Stimulated activated CD8-positive, alpha-beta memory T cell treated with anti-CD3 and anti-CD28 coated beads, Interleukin-12 subunit alpha, Interleukin-12 subunit beta, amount 100 ng/mL, for 4 hours (primary cell): Measurements from ENCODE around the gene TIMP2.
"Not testable (repeated sequence)": the region's sequence is repeated elsewhere in the genome, so short reads cannot be mapped to it uniquely, and the experiment has no call there.

ENCODE experiments used
- DNase-seq: peaks from one replicate; pipeline ENCODE4 v3.0.0-alpha.2; 2020; ENCODE audit warnings: low read depth

The TIMP2 gene

DNA sequence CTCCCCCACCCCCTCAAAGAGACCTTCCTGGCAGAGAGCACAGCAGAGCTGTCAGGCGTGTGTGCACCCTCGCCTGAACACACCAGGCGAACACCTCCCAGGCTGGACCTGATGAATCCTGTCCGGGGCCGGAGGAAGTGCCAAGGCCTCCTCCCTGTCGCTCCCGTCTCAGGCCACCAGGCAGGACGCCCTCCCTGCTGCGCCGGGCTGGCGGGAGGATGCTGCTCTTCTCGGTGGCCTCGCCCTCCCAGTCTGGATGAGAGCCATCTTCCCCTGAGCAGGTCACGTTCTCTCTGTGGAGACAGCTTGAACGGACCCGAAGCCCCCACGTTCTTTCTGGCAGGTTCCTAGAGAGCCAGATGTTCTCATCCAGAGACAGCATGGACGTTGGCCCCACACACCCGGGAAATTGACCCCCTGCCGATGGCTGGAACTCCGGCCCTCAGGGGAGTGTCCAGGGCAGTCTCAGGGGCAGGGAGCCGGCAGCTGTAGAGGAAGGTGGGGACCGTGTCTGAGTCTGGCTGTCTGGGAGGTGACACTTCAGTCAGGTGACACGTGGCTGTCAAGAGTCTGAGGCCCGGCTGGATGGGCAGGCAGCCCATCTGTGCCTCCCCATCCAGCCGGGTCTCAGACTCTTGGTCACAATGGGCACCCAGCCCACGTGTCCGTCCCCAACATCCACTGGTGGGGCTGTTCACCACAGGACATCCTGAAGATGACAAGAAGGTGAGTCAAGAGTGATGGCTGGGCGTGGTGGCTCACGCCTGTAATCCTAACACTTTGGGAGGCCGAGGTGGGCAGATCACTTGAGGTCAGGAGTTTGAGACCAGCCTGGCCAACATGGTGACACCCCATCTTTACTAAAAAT, 5.0 kb upstream of the TIMP2 start:
- no peak for DNase-seq

DNA sequence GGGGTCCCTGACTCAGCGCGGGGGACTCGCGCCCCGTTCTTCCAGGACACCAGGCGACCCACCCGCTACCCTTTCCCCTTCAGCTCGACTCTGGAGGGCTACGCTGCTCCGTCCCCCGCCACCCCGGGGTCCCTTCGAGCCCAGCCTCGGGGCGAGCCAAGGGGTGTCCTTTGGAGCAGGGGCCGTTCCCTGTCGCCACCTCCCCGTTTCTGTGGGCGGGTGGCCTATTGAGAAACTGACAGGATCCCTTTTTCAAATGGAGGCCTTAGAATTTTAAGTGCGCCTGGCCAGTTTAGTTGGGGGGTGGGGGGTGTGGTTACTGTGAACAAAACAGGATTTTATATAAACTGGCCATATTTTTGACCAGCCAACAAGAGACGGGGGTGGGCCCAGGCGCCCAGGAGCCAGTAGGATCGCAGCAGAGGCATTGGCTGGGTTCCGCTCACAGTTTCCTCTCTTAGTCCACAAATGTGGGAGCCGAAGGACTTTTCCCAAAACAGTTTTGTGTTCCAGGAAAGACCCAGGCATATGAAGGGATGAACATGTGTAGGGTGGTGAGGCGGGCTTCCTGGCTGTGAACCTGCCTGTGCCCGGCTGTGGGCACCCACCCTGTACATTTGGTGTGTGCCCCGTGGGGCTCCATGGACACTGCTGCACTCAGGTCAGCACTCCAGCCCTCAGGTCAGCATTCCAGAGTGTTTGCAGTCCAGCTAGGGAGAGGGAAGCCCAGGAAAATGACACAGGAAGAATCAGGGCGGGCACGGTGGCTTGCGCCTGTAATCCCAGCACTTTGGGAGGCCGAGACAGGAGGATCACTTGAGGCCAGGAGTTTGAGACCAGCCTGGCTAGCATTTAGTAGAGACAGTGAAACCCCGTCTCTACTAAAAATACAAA, 722 bp upstream of the TIMP2 start:
- no peak for DNase-seq

DNA sequence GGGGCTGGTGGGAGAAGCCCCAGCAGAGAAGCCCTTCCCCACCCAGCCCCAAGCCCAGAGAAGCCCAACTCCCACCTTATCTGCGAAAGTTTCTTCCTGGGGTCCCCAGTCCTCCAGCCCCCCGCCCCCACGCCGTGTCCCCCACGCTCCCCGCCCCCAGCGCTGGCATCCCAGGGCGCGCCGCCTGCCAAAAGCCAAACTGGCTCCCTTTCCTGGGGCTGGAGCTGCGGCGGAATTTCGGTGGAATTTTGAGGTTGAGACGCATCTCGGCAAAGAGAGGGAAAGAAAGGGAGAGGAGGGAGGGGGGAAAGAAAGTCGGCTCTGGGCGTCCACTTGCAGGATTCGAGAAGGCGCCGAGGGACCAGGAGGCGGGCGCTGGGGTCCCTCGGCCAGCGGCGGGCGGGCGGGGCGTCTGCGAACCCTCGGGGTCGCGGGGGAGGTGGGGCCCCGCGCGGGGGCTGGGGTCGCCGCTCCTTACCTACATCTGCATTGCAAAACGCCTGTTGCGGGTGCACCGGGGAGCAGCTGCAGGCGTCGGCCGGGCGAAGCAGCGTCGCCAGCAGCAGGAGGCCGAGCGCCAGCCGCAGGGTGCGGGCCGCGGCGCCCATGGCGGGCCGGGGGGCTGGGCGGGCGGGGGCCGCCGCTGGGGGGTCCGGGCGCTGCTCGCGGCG, 571 bp downstream of the TIMP2 start:
- no peak for DNase-seq

DNA sequence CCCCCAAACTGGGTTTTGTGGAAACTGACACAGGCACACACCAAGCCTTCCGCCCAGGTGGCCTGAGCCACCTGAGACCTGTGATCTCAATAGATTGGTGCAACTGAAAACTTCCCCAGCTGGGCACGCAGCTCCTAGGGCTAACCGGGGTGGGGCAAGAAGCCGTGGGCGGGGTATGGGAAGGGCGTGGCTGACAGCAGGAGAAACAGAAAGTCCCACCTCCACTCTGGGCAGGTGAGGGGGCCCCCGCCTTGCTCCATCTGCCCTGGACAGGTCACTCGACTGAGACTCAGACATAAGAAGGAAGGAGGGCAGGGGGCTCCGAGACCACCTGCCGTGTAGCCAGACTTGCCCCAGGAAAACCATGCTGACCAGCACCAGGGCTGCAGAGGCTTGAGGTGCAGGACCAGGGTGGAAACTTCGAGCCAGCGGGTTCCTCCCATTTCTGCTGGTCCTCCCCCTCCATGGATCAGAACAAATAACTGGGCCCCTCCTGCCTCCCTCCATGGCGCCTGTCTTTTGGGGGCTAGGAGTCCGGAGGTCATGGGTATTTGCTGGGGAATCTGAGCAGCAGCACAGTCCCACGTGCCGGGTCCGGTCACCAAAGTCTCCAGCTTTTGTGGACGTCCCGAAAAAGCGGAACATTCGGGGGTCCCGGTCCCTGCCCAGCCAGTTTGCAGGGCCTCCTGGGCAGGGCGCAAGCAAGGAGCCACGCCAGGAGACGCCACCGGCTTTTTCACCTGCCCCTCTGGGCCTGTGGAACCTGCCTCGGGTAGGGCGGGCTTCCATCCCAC, 1.3 kb downstream of the TIMP2 start:
- DNase-seq: no peak

DNA sequence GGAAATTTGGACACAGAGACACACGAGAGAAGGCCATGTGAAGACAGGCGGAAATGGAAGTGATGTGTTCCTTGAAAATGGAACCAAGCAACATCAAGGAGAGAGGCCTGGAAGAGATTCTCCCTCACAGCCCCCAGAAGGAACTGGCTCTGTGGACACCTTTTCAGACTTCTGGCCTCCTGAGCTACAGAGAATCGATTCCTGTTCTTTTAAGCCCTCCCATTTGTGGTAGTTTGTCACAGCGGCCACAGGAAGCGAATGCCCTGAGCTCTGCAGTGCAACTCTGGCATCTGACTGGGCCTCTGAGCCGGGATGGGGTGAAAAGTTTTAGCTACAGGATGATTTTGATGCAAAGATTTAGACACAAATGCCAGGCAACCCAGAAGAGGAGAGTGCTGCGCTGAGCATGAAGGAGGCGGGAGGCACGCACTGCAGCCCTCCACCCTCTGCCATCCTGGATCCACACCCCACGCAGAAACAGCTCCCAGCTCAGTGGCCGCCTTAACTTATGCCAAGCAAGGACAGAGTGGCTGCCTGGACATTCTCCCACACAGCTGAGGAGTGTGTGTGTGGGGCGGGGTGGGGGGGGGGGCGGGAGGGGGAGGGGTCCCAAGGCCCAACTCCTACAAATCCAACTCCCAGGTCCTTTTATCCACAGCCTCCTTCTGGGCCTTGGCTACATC, 2.2 kb downstream of the TIMP2 start:
- no peak for DNase-seq

DNA sequence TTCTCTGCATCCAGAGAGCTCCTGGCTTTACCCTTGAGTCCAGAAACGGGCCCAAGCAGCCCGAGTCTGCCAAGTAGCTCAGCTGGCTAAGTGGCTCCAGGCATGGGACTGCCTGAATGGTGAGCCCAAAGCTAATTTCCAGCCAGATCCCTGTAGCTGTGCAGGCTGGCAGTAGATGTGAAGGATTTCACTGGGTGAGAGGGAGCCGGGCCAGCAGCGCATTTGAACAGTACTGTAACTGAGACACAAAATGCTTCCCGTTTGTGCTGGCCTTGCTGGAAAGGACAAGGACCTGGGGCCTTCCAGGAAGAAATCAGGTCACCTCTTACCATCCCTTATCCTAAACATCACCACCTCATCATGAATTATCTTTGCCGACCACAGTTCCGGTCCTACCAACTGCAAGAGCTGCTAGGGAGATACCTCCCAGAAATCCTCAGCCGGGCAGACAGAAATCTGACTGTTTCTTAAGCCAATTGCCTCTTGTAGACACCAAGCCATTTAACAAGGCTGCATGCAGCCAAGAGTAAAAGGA, 3.7 kb downstream of the TIMP2 start:
- DNase-seq: no peak

DNA sequence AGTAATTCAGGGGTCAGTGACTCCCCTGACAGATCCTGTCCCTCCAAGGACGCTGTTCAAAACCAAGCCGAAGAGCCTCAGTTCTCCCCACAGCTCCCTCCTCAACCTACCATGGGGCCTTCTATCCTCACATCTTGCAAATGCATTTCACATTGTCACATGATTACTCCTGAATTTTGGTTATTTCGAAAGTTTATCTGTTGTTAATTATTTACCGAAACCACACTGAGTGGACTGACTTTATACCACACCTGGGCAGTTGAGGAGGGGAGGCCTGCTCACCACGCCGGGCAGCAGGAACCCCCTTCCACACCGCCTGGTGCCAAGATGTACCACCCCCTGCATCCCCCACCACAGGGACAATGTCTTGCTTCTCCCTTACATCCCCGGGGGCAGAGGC, 4.7 kb downstream of the TIMP2 start:
- no peak for DNase-seq

DNA sequence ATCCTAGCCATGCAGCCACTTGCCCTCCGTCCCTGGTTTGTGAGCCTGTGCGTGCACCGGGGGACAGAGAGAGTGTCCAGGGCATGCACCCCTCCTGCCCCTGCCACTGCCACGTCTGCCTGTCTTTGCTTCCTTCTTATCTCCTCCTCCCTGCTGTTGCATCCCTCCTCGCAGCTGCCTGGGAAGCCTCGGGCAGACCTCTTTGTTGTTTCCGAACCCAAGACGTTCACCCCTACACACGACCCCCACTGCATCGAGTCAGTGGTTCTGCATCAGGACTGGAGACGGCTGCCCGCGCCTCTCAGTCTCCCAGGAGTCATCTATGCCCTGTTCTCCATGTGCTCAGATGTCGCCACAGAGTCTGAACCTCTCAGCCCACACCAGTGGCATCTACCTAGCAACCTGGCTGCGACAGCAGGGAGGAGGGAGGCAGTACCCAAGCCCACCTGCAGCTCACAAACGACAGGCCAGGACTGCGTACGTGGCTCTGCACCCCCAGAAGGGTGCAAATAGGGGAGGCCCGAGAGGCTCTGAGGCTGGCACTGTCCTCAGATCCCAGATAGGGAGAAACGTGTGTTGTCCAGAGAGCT, 5.2 kb downstream of the TIMP2 start:
- DNase-seq: no peak

DNA sequence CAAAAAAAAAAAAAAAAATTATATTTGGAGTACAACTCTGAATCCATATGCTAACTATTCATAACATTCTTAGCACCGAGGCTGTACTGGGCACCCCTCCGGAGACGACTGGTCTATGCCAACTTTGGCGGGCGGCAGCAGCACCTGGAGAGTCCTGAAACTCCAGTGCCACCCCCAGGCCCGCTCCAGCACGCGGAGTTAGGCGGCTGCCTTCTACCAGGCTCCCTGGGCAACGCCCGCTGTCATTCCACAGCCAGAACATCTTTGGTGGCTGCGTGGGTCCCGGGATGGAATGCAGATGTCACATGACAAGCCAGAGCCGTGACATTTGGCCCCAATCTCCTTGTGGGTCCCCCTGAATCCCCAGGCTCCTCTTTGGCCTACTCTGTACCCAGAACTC, 6.2 kb downstream of the TIMP2 start:
- DNase-seq: no peak

DNA sequence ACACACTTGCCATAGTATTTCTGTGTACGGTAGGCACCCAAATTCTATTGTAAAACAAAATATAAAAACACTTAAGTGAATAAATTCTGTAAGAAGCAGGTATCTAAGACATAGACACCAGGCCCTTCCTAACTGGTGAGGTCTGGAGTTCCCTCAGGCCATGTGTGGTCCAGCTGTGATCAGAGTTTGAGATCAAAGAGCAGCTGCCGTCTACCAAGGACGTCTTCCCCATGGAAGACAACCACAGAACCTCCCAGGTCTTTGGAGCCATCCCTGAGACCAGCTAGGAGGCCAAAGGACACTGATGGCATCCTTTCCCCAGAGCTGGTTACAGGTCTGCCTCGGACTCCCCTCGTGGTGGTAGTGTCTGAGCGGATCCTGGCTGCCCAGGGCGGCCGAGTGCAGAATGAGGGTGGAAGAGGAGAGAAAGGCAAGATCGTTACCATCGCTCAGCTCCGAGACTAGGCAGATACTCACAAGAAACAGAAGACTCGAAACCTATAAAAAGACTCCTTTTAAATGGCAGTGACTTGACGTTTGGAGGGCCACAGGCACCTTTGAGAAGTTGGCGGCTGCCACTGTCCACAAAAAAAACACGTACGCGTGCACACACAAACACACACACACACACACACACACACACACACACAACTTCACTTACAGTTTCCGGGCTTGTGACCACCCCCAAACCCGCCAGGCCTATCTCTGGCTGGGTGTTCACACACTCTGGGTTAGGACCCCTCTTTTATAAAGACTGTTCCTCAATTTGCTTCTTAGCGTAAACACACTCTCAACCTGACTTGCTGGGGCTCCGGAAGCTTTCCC, 7.5 kb downstream of the TIMP2 start:
- no peak for DNase-seq

DNA sequence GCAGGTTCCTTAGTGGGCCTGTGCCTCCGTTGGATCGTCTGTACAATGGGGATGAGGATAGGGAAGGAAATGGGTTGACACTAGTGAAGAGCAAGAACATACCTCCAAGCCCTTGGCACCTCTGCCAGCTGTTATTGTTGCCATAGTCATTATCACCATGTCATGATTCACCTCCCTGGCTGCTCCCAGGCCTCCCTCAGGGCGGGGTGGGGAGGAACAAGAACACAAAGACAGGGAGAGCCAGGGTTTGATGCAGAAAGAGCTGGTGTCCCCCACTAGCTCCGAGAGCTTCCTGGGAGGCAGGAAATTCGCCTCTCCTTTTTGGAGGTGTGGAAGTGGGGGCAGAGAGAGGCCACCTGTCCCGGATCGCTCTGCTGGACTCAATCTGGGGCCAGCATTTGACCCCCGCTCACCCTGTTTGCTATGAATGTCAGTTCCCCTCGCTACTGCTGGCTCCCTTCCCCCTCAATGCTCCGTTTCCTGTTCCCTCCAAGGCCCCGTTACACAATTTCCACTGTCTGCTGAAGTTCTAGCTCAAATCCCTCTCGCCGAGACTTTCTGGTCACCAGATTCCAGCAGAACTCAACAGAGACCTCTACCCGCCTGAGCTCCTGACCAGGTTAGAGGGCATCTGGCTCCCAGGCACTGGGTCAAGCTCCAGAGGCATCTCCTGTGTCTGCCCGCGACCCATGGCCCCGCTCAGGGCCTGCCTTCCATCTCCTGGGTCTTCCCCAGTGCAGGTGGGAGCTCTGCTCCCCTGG, 9.1 kb downstream of the TIMP2 start:
- no peak for DNase-seq

DNA sequence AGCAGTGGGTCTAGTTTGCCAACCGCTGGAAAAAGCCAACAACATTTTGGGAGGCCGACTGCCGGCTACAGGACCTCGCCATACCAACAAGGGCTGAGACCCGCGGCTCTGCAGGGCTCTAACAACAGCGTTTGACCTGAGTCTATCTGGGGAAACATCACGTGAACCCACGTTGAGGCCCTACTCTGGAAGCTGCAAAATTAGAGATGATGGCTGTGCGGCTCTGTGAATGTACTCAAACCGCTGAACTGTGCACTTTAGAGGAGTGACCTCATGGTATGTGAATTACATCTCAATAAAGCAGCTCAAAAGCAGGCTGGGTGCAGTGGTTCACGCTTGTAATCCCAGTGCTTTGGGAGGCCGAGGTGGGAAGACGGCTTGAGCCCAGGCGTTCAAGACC, 12.1 kb downstream of the TIMP2 start:
- no peak for DNase-seq

DNA sequence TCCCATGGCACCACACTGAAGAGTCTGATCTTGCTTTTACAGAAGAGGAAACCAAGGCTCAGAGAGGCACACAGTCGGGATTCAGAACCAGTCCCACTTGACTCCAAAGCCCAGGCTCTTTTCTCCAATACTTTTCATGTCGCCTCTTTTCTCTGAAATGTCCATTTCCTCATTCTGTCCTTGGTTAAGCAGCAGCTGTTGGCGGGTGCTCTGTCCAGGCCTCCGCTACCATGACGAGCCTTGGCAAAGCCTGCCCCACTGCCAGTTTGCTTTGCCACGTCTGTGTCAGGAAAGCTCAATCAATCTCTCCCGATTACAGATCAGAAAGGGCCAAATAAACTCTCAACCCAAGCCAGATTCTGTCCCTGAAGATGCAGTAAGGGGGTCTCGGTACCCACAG, 13.1 kb downstream of the TIMP2 start:
- no peak for DNase-seq

DNA sequence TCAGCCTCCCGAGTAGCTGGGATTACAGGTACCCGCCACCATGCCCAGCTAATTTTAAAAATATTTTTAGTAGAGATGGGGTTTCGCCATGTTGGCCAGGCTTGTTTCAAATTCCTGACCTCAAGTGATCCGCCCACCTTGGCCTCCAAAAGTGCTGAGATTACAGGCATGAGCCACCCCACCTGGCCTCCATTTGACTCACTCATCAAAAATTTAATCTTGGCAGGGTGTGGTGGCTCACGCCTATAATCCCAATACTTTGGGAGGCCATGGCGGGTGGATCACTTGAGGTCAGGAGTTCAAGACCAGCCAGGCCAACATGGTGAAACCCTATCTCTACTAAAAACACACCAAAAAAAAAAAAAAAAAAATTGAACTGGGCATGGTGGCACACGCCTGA, 13.6 kb downstream of the TIMP2 start:
- not testable (repeated sequence) for DNase-seq

DNA sequence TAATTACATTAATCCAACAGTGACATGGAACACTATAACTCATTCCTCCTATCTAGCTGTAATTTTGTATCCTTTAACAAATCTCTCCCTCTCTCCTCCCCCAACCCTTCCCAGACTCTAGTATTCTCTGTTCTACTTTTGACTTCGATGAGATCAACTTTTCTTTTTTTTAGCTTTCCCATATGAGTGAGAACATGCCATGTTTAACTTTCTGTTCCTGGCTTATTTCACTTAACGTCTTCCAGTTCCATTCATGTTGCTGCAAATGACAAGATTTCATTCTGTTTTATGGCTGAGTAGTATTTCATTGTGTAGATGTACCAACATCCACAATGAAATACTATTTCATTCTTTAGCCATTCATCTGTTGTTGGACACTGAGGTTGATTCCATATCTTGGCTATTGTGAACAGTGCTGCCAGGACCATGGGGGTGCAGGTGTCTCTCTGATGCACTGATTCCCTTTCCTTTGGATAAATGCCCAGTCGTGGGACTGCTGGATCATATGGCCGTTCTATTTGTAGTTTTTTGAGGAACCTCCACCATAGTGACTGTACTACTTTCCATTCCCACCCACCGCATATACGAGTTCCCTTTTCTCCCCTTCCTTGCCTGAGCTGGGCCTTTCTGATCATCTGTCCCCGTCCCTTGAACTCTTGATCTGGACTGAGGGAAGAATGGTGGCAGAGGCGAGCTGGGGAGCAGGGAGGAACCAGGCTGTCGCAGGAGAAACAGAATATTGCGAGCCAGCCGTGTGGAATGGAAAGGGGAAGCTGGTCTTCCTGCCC, 14.5 kb downstream of the TIMP2 start:
- DNase-seq: no peak

DNA sequence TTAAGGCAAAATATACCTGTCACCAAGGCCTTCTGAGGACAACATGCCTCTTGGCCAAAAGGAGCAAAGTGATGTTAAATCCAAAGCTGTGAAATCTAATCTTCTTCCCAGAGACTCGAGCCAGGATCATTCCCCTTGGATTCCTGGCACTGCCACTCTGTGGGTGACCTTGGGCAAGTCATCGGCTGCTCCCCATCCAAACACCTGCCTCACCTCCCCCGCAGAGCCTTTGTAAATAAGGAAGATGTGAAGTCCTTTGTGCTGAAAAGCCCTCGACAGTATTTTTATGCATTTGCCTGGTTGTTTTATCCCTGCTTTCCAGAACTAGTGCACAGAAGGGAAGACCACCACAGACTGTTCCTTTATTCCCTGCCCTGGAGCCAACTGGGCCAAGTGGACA, 16.8 kb downstream of the TIMP2 start:
- DNase-seq: no peak

DNA sequence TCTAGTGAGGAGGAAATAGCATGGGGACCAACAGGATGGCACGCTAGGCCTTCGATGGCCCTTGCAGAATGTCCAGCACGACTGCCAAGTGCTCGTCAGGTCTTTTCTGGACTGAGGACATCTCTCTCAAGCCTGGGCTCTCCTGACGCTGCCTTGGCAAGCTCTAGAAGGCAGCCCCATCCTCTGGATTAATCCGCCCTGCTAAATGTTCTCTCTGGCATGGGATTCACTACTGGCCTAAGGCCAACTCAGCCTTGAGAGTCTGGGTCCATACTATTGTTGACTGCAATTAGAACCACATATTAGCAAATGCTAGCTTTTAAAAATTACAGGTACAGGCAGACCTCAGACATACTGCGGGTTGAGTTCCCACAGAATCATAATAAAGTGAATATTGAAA, 19.6 kb downstream of the TIMP2 start:
- DNase-seq: no peak

DNA sequence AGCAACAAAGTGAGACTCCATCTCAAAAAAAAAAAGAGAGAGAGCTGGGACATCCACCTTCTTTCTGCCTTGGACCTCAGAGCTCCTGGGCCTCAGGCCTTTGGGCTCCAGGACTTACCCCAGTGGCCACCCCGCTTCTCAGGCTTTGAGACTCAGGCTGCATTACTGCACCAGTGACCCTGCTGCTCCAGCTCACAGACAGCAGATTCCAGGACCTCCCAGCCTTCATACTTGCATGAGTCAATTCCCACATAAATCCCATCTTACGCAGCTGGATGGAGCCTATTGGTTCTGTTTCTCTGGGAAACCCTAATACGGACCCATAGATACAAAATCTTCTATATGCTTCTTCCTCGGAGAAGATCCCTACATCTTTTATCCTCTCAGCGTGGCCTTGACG, 20.1 kb downstream of the TIMP2 start:
- DNase-seq: no peak
